SK-N-MC (cell line): ENCODE results near the gene MAPK8IP3.
"Not testable (repeated sequence)": the region's sequence is repeated elsewhere in the genome, so short reads cannot be mapped to it uniquely, and the experiment has no call there.

ENCODE experiments used
- DNase-seq: peaks from one replicate; pipeline ENCODE4 v3.0.0-alpha.2; 2011; ENCODE audit warnings: low read depth, low spot score
- H3K27ac ChIP-seq: fragments of 200-600 bp; sonication (generic); 2 replicates; pipeline ENCODE4 v1.5.1; 2016; ENCODE audit warnings: mixed run types
- H3K36me3 ChIP-seq: fragments of 200-600 bp; sonication (generic); 2 replicates; pipeline ENCODE4 v1.6.1; 2017; ENCODE audit warnings: antibody characterized with exemption, low read length, mixed read lengths; ENCODE audit not compliant: insufficient read depth
- H3K4me3 ChIP-seq: fragments of 200-600 bp; sonication (generic); 2 replicates; pipeline ENCODE4 v1.5.1; 2016
- H3K9ac ChIP-seq: fragments of 200-600 bp; sonication (generic); 2 replicates; pipeline ENCODE4 v1.8.0; 2017; ENCODE audit warnings: mixed run types, mixed read lengths; ENCODE audit not compliant: insufficient read length
- H3K9me3 ChIP-seq: fragments of 200-600 bp; sonication (generic); 2 replicates; pipeline ENCODE4 v1.6.1; 2017; ENCODE audit warnings: low read depth, mild to moderate bottlenecking, antibody characterized with exemption, low read length, moderate library complexity, mixed read lengths
- EZH2 ChIP-seq: fragments of 200-600 bp; sonication (generic); IDR thresholded peaks from one replicate; pipeline ENCODE4 v1.6.1; 2017; ENCODE audit warnings: antibody characterized with exemption
- FOXP2 ChIP-seq: optimal IDR thresholded peaks from 2 replicates; pipeline ENCODE3; 2011; ENCODE audit warnings: mild to moderate bottlenecking, moderate library complexity; ENCODE audit not compliant: insufficient read depth; ENCODE audit errors: extremely low read length, control extremely low read depth
- POLR2AphosphoS5 ChIP-seq: IDR thresholded peaks from 2 replicates; pipeline ENCODE4 v1.6.1; 2012; ENCODE audit warnings: mild to moderate bottlenecking, low read depth, low read length, borderline replicate concordance

MAPK8IP3 gene

DNA sequence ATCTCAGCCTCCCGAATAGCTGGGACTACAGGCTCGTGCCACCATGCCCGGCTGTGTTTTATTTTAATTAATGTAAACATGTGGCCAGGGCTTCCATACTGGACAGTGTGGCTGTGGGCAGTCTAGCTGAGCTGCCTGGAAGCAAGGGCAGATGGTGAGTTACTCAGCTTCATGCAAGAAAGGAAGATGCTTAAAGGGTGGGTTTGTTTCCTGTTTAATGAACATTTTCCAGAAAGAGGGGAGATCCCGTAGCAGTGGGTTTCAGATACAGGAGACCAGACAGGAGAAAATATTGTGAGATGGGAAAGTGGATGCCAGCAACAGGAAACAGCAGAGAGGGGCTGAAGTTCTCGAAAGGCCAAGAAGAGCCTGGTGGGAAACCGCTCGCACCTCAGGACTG lies 7.3 kb downstream of the MAPK8IP3 start:
- no peak overlapping the region for H3K27ac ChIP-seq
- TF ChIP-seq FOXP2 (no peak), EZH2 (no peak), POLR2AphosphoS5 (no peak)
- no peaks in the 10 kb centered on the region for H3K36me3 ChIP-seq
- H3K9me3 ChIP-seq = no peaks in the 10 kb centered on the region
- no peak overlapping the region for H3K4me3 ChIP-seq
- DNase-seq = no peak
- no peak overlapping the region for H3K9ac ChIP-seq

DNA sequence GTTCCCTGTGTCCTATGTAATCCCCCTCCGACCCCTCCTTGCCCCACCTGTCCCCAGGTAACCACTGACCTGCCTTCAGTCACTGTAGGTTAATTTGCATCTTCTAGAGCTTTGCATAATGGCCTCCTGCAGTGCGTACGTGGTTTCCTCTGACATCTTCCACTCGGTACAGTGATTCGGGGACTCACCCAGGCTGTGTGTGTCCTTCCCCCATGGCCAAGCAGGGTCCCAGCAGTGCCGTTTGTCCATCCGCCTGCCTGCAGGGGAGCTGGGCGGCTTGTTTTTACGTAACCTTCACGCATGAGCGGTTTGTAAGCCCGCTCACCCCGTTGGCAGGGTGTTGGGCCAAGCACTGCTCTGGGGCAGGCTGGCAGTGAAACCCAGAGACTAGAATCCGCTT lies 7.9 kb downstream of the MAPK8IP3 start:
- TF ChIP-seq FOXP2 (no peak), EZH2 (no peak), POLR2AphosphoS5 (no peak)
- no peak overlapping the region for H3K4me3 ChIP-seq
- DNase-seq = no peak
- no peaks in the 10 kb centered on the region for H3K36me3 ChIP-seq
- H3K9me3 ChIP-seq = no peaks in the 10 kb centered on the region
- no peak overlapping the region for H3K27ac ChIP-seq
- H3K9ac ChIP-seq = no peak overlapping the region

DNA sequence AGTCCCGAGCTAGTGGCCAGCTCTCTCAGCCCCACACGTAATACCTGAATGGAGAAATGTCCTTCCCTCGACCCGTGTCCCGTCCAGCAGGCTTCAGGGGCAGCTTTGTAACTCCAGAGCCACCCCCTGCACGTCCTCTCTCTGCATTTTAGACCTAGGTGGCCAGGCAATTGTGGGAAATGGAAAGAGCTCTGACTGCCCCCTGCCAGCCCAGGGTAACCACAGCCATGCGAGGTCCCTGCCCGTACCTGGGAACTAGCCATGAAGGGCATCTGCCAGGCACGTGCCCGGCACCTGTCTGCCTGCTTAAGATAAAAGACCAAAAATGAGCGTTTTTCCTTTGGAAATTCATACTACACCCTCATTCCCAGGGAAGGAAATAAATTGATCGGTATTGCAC lies 9.2 kb downstream of the MAPK8IP3 start:
- no peak overlapping the region for H3K27ac ChIP-seq
- no peak overlapping the region for H3K9ac ChIP-seq
- DNase-seq = no peak
- no peaks in the 10 kb centered on the region for H3K36me3 ChIP-seq
- no peaks in the 10 kb centered on the region for H3K9me3 ChIP-seq
- TF ChIP-seq EZH2 = no peak
- no peak for TF ChIP-seq POLR2AphosphoS5
- no peak for TF ChIP-seq FOXP2
- no peak overlapping the region for H3K4me3 ChIP-seq

DNA sequence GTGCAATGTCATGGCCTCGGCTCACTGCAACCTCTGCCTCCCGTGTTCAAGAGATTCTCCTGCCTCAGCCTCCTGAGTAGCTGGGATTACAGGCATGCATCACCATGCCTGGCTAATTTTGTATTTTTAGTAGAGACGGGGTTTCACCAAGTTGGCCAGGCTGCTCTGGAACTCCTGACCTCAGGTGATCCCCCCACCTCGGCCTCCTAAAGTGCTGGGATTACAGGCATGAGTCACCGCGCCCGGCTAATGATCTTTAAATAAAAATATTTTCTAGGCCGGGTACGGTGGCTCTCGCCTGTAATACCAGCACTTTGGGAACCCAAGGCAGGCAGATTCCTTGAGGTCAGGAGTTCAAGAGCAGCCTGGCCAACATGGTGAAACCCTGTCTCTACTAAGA lies 12.2 kb downstream of the MAPK8IP3 start:
- not testable (repeated sequence) for H3K9me3 ChIP-seq, DNase-seq, H3K27ac ChIP-seq, H3K9ac ChIP-seq, H3K4me3 ChIP-seq, H3K36me3 ChIP-seq

DNA sequence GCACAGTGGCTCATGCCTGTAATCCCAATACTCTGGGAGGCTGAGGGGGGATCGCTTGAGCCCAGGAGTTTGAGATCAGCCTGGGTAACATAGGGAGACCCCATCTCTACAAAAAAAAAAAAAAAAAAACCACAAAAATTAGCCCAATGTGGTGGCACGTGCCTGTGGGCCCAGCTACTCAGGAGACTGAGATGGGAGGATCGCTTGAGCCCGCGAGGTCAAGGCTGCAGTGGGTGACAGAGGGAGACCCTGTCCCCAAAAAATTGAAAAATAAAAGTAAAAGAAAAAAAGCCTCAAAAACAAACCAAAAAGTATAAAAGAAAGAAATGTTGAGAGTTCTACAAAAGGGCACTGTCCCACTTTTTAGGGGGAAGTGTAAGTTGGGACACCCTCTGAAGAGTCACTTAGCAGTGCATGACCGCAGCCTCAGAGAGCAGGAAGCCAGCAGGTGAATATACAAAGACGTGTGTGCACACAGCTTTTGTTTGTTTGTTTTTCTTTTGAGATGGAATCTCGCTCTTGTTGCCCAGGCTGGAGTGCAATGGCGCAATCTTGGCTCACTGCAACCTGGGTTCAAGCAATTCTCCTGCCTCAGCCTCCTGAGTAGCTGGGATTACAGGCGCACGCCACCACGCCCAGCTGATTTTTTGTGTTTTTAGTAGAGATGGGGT lies 13.7 kb downstream of the MAPK8IP3 start:
- H3K9me3 ChIP-seq, DNase-seq, H3K4me3 ChIP-seq, H3K9ac ChIP-seq, H3K27ac ChIP-seq, H3K36me3 ChIP-seq: not testable (repeated sequence)

DNA sequence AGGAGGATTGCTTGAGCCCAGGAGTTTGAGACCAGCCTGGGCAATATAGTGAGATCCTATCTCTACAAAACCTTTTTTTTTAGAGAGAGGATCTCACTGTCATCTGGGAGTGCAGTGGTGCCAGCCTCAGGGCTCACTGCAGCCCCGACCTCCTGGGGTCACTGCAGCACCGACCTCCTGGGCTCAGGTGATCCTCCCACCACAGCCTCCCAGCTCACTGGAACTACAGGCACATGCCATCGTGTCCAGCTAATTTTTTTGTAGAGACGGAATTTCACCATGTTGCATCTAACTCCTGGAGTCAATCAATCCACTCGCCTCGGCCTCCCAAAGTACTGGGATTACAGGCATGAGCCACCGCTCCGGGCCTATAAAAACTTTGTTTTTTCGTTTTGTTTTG lies 15.4 kb downstream of the MAPK8IP3 start:
- Histone ChIP-seq H3K4me3 (no peak overlapping the region), H3K27ac (no peak overlapping the region), H3K9me3 (no peaks in the 10 kb centered on the region), H3K36me3 (no peaks in the 10 kb centered on the region; the same call in 1 of the 2 replicates), H3K9ac (no peak overlapping the region)
- DNase-seq = no peak
- TF ChIP-seq FOXP2 (no peak), EZH2 (no peak), POLR2AphosphoS5 (no peak)

DNA sequence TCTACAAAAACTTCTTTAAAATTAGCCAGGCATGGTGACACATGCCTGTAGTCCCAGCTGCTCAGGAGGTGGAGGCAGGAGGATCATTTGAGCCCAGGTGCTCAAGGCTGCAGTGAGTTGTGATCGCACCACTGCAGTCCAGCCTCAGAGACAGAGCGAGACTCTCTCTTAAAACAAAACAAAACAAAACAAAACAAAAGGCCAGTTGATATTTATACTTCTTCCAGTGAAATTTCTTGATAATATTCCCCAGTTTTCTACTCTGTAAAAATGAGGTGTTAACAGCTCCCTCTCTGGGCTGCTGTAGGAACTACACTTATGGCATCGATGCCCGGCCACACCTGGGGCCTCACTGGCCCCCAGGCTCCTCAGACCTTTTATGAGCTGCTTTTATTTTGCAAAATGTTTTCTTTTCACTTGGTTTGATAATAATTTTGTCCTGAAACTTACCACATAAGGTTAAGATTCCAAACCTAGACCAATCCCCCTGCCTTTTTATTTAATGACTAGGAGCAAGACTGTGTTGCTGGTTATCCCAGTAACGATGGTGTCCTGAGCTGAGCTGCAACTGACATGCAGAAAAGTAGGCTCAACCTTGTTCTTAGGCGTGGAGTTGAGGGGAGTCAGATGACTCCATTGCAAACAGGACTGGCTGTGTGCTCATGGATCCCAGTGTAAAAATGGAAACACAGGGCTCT lies 17.6 kb downstream of the MAPK8IP3 start:
- TF ChIP-seq EZH2 (no peak), FOXP2 (no peak), POLR2AphosphoS5 (no peak)
- DNase-seq = no peak
- Histone ChIP-seq H3K9me3 (no peaks in the 10 kb centered on the region), H3K36me3 (no peaks in the 10 kb centered on the region; the same call in 1 of the 2 replicates), H3K27ac (no peak overlapping the region), H3K9ac (no peak overlapping the region), H3K4me3 (no peak overlapping the region)

DNA sequence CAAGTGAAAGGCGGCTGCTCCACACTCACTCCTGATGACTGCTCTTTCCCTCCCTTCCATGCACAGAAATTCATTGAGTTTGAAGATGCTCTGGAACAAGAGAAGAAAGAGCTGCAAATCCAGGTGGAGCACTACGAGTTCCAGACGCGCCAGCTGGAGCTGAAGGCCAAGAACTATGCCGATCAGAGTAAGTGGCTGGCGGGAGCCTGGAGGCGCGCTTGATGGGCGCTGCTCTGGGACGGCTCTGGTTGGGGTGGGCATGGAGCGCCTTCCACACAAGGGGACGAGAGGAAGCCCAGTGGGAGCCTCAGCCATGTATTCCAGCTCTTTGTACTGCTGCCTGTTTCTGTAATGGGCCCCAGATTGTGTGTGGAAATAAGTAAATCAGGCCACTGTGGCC lies 18.5 kb downstream of the MAPK8IP3 start:
- no peaks in the 10 kb centered on the region for H3K9me3 ChIP-seq
- TF ChIP-seq EZH2 = no peak
- DNase-seq = no peak
- no peaks in the 10 kb centered on the region; the same call in 1 of the 2 replicates for H3K36me3 ChIP-seq
- no peak overlapping the region for H3K4me3 ChIP-seq
- no peak overlapping the region for H3K27ac ChIP-seq
- H3K9ac ChIP-seq = no peak overlapping the region
